Measurements from ENCODE around the gene FGF2.

Gene FGF2

GRCh38 chr4:122814426-122814825 is 12.2 kb upstream of the FGF2 start:
- no peak overlapping the region for H3K4me3 ChIP-seq (ENCODE audit: low read length)

GRCh38 chr4:122815248-122815647 is 11.4 kb upstream of the FGF2 start:
- no peaks in the 10 kb centered on the region for H3F3A ChIP-seq (ENCODE audit: control insufficient read depth, insufficient read depth)
- H3K9me3 ChIP-seq (ENCODE audit: control insufficient read depth, insufficient read depth, low read length) = no peaks in the 10 kb centered on the region
- H3K27ac ChIP-seq (ENCODE audit: low read depth, low read length) = no peak overlapping the region
- H3K4me1 ChIP-seq (ENCODE audit: control insufficient read depth, low read length) = no peaks in the 10 kb centered on the region
- no peaks in the 10 kb centered on the region for H4K20me1 ChIP-seq (ENCODE audit: control insufficient read depth, insufficient read depth, low read depth, low read length)
- H3K4me2 ChIP-seq (ENCODE audit: low read length) = no peak overlapping the region
- H3K27me3 ChIP-seq (ENCODE audit: control insufficient read depth, low read length) = no peaks in the 10 kb centered on the region
- TF ChIP-seq CTCF (IDR thresholded peaks at IDR 0.05; ENCODE audit: low read depth, low read length, poor library complexity, severe bottlenecking) = no peak
- TF ChIP-seq EZH2phosphoT487 (IDR thresholded peaks at IDR 0.05; ENCODE audit: borderline replicate concordance, low read length) = no peak
- no peaks in the 10 kb centered on the region for H3K36me3 ChIP-seq (ENCODE audit: control insufficient read depth, low read length)
- no peaks in the 10 kb centered on the region for H3K79me2 ChIP-seq (ENCODE audit: control insufficient read depth, low read length)
- no peak overlapping the region for H3K4me3 ChIP-seq (ENCODE audit: low read length)
- no peaks in the 10 kb centered on the region for H3K9me2 ChIP-seq (replicated peaks; ENCODE audit: control insufficient read depth, low read length)

More at GRCh38 chr4:122814426-122814825, 12.2 kb upstream of the FGF2 start:
- no peaks in the 10 kb centered on the region for H3K79me2 ChIP-seq (ENCODE audit: control insufficient read depth, low read length)
- no peaks in the 10 kb centered on the region for H4K20me1 ChIP-seq (ENCODE audit: control insufficient read depth, insufficient read depth, low read depth, low read length)
- no peaks in the 10 kb centered on the region for H3K9me3 ChIP-seq (ENCODE audit: control insufficient read depth, insufficient read depth, low read length)
- H3K27ac ChIP-seq (ENCODE audit: low read depth, low read length) = no peak overlapping the region
- no peaks in the 10 kb centered on the region for H3K9me2 ChIP-seq (replicated peaks; ENCODE audit: control insufficient read depth, low read length)
- H3F3A ChIP-seq (ENCODE audit: control insufficient read depth, insufficient read depth) = no peaks in the 10 kb centered on the region
- no peaks in the 10 kb centered on the region for H3K4me1 ChIP-seq (ENCODE audit: control insufficient read depth, low read length)
- TF ChIP-seq EZH2phosphoT487 (IDR thresholded peaks at IDR 0.05; ENCODE audit: borderline replicate concordance, low read length) = no peak
- TF ChIP-seq CTCF (IDR thresholded peaks at IDR 0.05; ENCODE audit: low read depth, low read length, poor library complexity, severe bottlenecking) = no peak
- H3K4me2 ChIP-seq (ENCODE audit: low read length) = no peak overlapping the region
- H3K27me3 ChIP-seq (ENCODE audit: control insufficient read depth, low read length) = no peaks in the 10 kb centered on the region
- no peaks in the 10 kb centered on the region for H3K36me3 ChIP-seq (ENCODE audit: control insufficient read depth, low read length)

- H3K36me3 ChIP-seq (ENCODE audit: control insufficient read depth, low read length) = no peaks in the 10 kb centered on the region
- no peaks in the 10 kb centered on the region for H3K4me1 ChIP-seq (ENCODE audit: control insufficient read depth, low read length)
- H3K27ac ChIP-seq (ENCODE audit: low read depth, low read length) = no peak overlapping the region
- no peaks in the 10 kb centered on the region for H3K79me2 ChIP-seq (ENCODE audit: control insufficient read depth, low read length)
- H3K9me2 ChIP-seq (replicated peaks; ENCODE audit: control insufficient read depth, low read length) = no peaks in the 10 kb centered on the region
- H3K27me3 ChIP-seq (ENCODE audit: control insufficient read depth, low read length) = no peaks in the 10 kb centered on the region
- TF ChIP-seq CTCF (IDR thresholded peaks at IDR 0.05; ENCODE audit: low read depth, low read length, poor library complexity, severe bottlenecking) (no peak), EZH2phosphoT487 (IDR thresholded peaks at IDR 0.05; ENCODE audit: borderline replicate concordance, low read length) (no peak)
- no peaks in the 10 kb centered on the region for H3F3A ChIP-seq (ENCODE audit: control insufficient read depth, insufficient read depth)
- no peak overlapping the region for H3K4me3 ChIP-seq (ENCODE audit: low read length)
- no peaks in the 10 kb centered on the region for H4K20me1 ChIP-seq (ENCODE audit: control insufficient read depth, insufficient read depth, low read depth, low read length)
- no peak overlapping the region for H3K4me2 ChIP-seq (ENCODE audit: low read length)
- H3K9me3 ChIP-seq (ENCODE audit: control insufficient read depth, insufficient read depth, low read length) = no peaks in the 10 kb centered on the region
These were observed 10.2 kb upstream of the FGF2 start for GRCh38 chr4:122816476-122816875.

Data from DOHH2 (cell line).